ENCODE measurements around the gene ZNF827.

ZNF827 gene

DNA sequence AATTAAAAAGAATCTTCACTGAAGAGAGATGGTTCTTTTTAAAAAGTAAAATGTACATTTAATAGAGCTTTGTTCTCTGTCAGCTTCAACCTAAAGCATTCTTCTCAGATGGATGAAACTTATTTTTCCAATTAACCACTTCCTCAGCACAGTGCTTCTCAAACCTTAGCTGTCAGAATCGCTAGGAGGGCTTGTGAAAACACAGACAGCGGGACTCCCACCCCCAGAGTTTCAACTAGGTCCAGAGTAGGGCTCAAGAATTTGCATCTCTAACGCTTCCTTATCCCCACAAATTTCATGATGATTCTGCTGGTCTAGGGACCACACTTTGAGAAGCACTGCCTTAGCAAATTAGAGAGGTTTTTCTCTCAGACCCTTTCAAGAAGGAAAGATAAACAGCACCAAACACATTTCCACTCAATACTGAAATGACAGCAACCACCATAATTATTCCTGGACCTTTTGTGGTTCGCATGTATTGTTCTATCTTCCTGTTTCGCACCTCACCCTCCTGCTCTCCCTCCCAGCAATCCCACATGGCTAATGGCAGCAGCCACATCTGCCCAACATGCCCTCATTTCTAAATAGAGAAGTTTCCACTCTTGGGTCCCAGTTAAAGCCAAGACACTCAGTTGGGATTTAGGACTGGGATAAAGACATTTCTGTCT lies 73.2 kb downstream of the ZNF827 start:
- TF ChIP-seq, protein P1, sequence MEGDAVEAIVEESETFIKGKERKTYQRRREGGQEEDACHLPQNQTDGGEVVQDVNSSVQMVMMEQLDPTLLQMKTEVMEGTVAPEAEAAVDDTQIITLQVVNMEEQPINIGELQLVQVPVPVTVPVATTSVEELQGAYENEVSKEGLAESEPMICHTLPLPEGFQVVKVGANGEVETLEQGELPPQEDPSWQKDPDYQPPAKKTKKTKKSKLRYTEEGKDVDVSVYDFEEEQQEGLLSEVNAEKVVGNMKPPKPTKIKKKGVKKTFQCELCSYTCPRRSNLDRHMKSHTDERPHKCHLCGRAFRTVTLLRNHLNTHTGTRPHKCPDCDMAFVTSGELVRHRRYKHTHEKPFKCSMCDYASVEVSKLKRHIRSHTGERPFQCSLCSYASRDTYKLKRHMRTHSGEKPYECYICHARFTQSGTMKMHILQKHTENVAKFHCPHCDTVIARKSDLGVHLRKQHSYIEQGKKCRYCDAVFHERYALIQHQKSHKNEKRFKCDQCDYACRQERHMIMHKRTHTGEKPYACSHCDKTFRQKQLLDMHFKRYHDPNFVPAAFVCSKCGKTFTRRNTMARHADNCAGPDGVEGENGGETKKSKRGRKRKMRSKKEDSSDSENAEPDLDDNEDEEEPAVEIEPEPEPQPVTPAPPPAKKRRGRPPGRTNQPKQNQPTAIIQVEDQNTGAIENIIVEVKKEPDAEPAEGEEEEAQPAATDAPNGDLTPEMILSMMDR (IDR thresholded peaks at IDR 0.05; ENCODE audit: poor library complexity, severe bottlenecking) = no peak
- no peak overlapping the region for H3K27ac ChIP-seq (ENCODE audit: poor library complexity, severe bottlenecking)
- H3K4me3 ChIP-seq (ENCODE audit: severe bottlenecking) = no peak overlapping the region
- no peaks in the 10 kb centered on the region for H3K9me3 ChIP-seq (ENCODE audit: severe bottlenecking)
- DNase-seq (ENCODE audit: low spot score) = no peak
- no peak for ATAC-seq (ENCODE audit: low read depth)
- H3K36me3 ChIP-seq (ENCODE audit: low read depth) = no peaks in the 10 kb centered on the region
- H3K4me1 ChIP-seq (ENCODE audit: insufficient read depth, poor library complexity, severe bottlenecking) = no peaks in the 10 kb centered on the region
- H3K27me3 ChIP-seq (ENCODE audit: insufficient read depth, poor library complexity, severe bottlenecking) = no peaks in the 10 kb centered on the region

DNA sequence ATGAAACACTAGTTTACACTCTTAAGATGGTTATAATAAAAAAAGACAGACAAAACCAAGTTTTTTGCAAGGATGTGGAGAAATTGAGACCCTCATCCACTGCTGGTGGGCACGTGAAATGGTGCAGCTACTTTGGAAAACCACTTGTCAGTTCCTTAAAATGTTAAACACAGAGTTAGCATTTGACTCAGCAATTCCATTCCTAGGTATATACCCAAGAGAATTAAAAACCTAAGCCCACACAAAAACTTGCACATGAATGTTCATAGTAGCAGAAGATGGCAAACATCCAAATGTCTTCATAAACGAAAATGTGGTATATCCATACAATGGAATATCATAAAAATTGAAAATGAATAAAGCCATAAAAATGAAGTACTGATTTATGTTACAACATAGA lies 75.4 kb downstream of the ZNF827 start:
- H3K9me3 ChIP-seq (ENCODE audit: severe bottlenecking) = no peaks in the 10 kb centered on the region
- H3K4me1 ChIP-seq (ENCODE audit: insufficient read depth, poor library complexity, severe bottlenecking) = no peaks in the 10 kb centered on the region
- no peak overlapping the region for H3K4me3 ChIP-seq (ENCODE audit: severe bottlenecking)
- TF ChIP-seq, protein P1 (IDR thresholded peaks at IDR 0.05; ENCODE audit: poor library complexity, severe bottlenecking) = no peak
- H3K36me3 ChIP-seq (ENCODE audit: low read depth) = no peaks in the 10 kb centered on the region
- ATAC-seq (ENCODE audit: low read depth) = no peak
- H3K27me3 ChIP-seq (ENCODE audit: insufficient read depth, poor library complexity, severe bottlenecking) = no peaks in the 10 kb centered on the region
- no peak for DNase-seq (ENCODE audit: low spot score)
- no peak overlapping the region for H3K27ac ChIP-seq (ENCODE audit: poor library complexity, severe bottlenecking)

DNA sequence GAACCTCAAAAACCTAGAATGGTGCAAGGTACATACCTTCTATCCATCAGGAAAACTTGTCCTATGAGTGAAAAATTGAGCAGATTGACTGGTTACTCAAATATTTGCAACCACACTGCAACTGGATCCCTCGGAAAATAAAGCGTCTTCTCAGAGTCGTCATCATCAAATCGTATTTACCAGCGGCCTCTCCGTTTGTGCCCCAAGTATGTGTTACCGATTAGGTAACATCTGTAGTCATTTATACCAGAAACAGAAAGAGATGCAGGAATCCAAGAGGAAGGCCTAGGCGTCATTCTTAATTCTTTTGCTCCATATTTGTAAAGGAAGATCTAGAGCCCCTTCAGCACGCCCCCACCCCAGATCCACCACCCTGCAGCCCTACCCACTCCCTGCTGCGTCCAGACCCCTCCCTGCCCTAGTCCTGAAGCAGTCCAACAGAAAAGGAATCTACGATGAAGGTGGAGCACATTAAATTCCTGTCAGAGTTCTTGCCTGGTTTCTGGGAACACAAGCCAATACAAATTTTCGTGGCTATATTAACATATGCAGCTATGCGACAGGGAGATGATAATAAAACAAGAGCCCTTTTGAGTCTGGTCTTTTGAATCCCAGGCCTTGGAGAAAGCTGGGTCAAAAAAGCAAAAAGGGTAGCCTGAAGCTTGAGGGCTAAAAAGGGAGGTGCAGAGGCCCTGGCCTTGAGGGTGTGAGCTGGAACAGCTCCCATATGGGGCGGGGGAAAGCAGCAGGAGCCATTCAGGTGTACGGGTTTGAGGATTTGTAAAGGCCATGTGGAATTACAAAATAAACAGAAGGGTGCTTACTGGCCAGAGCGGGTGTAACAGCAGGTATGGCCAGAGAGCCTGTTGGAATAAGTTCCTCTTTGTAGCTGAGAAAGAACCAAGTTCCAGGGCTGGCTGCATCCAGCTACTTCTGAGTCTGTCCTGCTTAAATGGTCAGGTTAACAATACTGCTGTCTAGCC lies 77.0 kb downstream of the ZNF827 start:
- TF ChIP-seq, protein P1 (IDR thresholded peaks at IDR 0.05; ENCODE audit: poor library complexity, severe bottlenecking) = no peak
- H3K27me3 ChIP-seq (ENCODE audit: insufficient read depth, poor library complexity, severe bottlenecking) = no peaks in the 10 kb centered on the region
- DNase-seq (ENCODE audit: low spot score) (no peak), ATAC-seq (ENCODE audit: low read depth) (no peak)
- H3K9me3 ChIP-seq (ENCODE audit: severe bottlenecking) = no peaks in the 10 kb centered on the region
- H3K36me3 ChIP-seq (ENCODE audit: low read depth) = no peaks in the 10 kb centered on the region
- H3K4me1 ChIP-seq (ENCODE audit: insufficient read depth, poor library complexity, severe bottlenecking) = no peaks in the 10 kb centered on the region
- no peak overlapping the region for H3K27ac ChIP-seq (ENCODE audit: poor library complexity, severe bottlenecking)
- no peak overlapping the region for H3K4me3 ChIP-seq (ENCODE audit: severe bottlenecking)

DNA sequence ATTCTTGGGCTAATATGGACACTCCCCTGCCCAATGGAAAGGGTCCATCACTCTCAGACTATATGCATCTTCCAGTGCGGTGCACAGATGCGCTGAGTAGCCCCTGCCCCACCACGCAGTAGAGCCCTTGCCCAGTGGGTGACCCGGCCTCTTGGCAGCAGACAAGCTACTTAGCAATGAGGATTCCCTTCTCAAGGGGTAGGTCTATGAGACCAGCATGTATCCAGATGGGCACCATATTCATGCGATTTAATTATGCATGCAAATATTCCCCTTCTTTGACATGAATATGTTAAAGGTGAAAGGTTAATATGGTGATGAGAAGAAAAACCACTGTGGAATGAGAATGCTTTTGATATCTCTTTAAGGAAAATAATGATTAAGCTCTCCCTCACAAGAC lies 77.7 kb downstream of the ZNF827 start:
- DNase-seq (ENCODE audit: low spot score) (no peak), ATAC-seq (ENCODE audit: low read depth) (no peak)
- H3K27ac ChIP-seq (ENCODE audit: poor library complexity, severe bottlenecking) = no peak overlapping the region
- TF ChIP-seq, protein P1 (IDR thresholded peaks at IDR 0.05; ENCODE audit: poor library complexity, severe bottlenecking) = no peak
- H3K4me1 ChIP-seq (ENCODE audit: insufficient read depth, poor library complexity, severe bottlenecking) = no peaks in the 10 kb centered on the region
- H3K27me3 ChIP-seq (ENCODE audit: insufficient read depth, poor library complexity, severe bottlenecking) = no peaks in the 10 kb centered on the region
- H3K36me3 ChIP-seq (ENCODE audit: low read depth) = no peaks in the 10 kb centered on the region
- H3K9me3 ChIP-seq (ENCODE audit: severe bottlenecking) = no peaks in the 10 kb centered on the region
- no peak overlapping the region for H3K4me3 ChIP-seq (ENCODE audit: severe bottlenecking)

Measured in RWPE2 (cell line).